Measurements from ENCODE around the gene NEK10.
"Not testable (repeated sequence)": the region's sequence is repeated elsewhere in the genome, so short reads cannot be mapped to it uniquely, and the experiment has no call there.

Gene NEK10

DNA sequence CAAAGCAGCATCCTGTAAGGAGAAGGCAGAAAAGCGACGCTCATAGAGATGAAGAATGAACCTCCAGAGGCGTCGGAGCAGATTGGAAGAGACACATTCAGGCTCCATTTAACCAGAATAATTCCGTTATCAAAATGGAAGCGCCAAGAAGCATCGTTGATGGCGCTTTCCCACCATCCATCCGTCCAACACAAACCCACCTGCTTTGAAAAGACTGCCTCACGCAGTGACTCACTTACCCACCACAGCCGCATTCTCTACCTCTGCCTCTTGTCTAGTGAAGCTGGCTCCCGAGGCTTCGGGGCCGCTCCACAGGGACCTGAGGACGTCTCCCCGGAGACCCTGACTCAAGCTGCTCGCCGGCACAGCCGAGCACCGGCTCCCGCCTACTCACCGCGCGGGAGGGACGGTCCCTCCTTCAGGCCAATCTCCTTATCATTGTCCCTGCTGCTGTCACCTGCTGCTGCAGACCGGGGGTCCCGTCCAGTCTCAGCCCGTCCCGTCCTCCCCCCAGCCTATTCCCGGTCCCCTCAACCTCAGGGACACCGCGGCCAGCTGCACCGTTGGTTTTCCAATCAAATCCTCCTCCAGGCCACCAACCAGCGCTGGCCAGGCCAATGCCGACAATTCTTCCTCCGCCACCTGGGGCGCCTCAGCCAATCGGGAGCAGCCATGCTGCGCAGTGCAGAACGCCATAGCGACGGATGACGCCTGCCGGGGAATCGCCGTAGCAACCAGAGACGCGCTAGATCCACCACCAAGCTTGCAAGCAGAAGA, at the start of gene NEK10:
TSS of gene NEK10 (minus strand) at position 553 of the 777 bp plus-strand sequence. CDS start 16,501 bp downstream, outside the sequence.
- DNase-seq (ENCODE audit: low spot score): peak; percentile 93

- DNase-seq (ENCODE audit: low spot score): no peak
Observed at GRCh38 chr3:27415202-27415601, 46.0 kb upstream of the NEK10 start.

GRCh38 chr3:27392950-27393679, 23.9 kb upstream of the NEK10 start:
- DNase-seq (ENCODE audit: low spot score): no peak

- not testable (repeated sequence) for DNase-seq (ENCODE audit: low spot score)
Observed at GRCh38 chr3:27392414-27392813, 23.2 kb upstream of the NEK10 start.

DNA sequence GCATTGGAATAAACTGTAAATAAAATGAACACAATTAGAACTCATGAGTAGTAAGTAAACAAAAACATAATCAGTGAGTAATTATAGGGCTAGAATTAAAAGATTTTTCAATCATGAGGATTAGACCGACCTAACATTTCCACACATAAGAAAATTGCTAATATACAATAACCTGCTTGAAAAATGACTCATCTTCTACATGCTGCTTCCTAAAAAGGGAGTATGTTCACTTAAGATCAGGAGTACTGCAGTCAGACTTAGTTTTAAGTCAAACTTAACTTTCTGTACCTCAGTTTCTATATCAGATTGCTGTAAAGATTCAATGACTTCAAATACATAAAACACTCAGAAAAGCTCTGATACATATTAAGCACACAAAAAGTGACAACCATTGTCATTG, 22.6 kb upstream of the NEK10 start:
- no peak for DNase-seq (ENCODE audit: low spot score)

DNA sequence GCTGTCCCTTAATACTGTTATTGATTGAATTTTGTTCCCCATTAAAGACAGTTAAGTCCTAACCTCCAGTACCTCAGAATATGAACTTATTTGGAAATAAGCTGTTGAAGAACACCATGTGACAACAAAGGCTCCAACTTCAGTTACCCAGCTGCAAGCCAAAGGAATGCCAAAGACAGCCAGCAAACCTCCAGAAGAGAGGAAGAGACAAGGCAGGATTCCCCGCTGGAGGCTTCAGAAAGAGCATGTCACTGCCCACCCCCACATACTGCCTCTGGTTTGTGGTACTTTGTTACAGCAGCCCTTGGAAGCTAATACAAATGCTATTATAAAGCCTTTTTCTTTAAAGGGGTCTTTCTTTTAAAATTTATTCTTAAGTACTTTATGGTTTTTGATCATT, 18.4 kb upstream of the NEK10 start:
- DNase-seq (ENCODE audit: low spot score): no peak

- DNase-seq (ENCODE audit: low spot score): no peak
Observed at GRCh38 chr3:27385504-27385903, 16.3 kb upstream of the NEK10 start.

DNA sequence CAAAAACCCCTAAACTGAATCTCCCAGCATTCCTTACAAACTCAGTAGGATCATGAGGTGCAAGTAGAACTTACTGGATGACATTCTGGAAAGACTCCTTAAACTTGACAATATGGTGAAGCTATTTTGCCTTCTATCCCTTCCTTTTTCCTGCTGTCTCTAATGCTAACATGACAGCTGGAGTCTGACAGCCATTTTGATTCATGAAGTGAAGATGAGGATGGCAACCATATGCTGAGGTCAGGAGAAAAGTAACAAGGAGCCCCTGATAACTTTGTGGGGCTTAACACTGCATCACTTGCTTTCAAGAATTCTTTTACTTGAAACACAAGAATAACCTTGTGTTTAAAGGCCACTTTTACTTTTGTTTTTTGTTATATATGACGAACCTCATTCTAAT, 15.0 kb upstream of the NEK10 start:
- DNase-seq (ENCODE audit: low spot score): no peak

DNA sequence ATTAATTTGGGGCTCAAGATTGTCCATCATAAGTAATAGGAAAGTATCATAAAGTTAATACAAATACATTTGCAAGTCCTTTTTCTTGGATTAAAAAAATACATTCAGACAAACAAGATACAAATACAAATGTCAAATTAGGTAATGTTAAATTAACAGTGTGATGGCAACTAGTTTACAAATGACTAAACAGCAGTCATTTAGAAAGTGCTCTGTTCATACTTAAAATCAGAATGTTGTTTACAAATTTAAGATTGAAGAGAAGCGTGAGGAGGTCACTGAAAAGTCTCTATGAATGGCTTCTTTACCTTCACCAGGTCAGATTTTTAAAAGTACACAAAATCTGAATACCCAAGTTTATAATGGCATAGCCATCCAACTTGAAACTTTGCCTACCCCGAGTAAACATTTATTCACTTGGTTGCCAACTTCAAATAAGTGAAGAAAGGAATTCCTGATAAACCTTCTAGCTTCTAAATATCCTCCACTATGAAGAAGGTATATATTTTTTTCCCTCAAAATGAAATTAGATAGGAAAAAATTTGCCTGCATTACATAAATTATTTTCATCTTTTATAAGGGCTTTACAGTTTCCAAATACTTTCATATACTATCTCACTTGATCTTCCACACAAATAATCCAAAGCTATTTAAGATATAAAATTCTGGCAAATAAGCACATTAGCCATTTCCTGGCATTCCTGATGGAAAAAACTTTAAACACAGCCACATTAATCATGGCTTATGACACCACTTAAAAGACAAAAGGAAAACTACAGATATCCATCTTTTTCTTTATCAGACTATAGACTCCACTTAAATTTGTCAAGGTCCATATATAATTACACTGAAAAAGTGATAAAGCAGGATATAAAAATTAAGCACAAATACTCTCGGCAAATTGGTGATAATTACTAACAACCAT, 11.5 kb upstream of the NEK10 start:
- DNase-seq (ENCODE audit: low spot score): no peak

DNA sequence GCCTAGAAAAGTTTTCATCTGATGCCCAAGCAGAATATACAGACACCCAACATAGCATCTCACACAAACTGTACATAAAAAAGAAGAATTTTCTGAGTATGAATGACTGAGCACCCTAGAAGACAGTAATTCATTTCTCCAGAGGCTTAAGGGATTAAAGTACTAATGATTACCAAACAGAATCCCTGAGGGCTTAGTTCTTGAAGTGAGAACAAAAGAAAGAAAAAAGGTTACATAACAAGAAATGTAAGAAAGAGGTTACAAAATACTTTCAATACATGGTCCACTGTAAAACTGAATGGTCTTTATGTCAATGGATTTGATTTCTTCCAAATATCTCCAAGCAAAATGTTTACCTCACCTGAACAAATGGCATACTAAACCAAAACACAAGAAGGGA, 9.1 kb upstream of the NEK10 start:
- DNase-seq (ENCODE audit: low spot score): no peak

GRCh38 chr3:27376109-27376772, 7.1 kb upstream of the NEK10 start:
- DNase-seq (ENCODE audit: low spot score): no peak

DNA sequence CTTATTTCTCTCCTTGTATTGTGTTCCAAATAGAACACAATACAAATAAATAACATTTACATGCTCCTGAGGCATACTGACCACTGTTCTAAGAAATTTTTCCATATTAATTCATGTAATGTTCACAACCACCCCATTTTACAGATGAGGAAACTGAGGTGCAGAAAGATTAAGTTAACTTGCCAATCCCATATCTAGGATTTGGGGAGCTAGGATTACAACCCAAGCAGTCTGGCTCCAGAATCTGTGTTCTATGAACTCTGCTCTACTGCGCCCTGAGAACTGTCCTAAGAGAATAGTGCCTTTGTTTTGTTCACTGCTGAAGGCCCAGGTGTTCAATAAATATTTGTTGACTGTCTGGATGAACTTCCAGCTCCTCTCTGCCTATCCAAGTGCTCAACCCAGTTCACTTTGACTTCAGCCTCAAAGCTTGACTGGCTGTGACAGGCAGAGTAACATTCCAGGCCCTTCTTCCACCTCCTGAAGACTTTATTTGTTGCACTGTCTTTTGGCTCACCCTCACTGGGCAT, 3.1 kb downstream of the NEK10 start:
- DNase-seq (ENCODE audit: low spot score): no peak

DNA sequence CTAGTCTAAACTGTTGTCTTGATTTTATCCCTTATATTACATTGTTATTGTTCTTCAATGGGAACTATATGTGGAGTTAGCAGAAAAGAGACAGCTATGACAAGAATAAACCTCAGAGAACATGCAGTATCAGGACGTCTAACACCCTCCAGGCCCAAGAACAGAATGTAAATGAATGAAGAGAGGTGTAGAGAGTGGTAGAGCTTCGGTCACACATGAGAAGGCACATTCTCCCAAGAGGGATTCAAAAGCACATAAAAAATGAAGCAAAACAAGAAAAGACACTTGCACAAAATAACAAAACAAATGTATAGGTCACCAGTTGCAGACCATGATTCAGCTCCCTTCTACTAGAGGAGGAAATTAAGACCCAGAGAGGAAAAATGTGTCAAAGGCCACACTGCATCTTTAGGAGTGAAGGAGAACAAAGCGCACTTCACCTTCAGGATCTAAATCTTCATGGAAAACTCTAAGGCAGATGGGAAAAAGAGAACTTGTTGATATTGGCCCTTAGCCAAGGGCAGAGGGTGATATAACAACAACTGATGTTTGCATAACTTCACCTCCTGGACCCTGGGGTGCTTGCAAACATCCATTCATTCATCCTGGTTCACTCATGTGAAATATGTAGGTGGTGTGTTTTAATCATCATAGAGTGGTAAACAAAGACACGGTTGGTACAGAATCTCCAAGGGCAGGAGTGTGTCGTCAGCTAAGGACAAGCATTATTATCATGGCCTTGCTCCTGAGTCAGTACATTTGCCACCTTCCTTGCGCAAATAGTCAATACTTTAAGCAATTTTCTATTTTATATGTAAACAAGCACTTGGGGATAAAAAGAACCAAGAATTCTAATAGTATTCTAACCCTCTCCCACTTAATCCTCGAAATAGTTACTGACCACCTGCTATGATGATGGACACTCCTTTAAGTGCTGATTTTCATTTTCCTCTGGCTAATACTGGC, 8.8 kb downstream of the NEK10 start:
- no peak for DNase-seq (ENCODE audit: low spot score)

- DNase-seq (ENCODE audit: low spot score): no peak
Observed at GRCh38 chr3:27358372-27358771, 10.8 kb downstream of the NEK10 start.

- DNase-seq (ENCODE audit: low spot score): peak; percentile 70
Observed at GRCh38 chr3:27357665-27358258, 11.4 kb downstream of the NEK10 start.

DNA sequence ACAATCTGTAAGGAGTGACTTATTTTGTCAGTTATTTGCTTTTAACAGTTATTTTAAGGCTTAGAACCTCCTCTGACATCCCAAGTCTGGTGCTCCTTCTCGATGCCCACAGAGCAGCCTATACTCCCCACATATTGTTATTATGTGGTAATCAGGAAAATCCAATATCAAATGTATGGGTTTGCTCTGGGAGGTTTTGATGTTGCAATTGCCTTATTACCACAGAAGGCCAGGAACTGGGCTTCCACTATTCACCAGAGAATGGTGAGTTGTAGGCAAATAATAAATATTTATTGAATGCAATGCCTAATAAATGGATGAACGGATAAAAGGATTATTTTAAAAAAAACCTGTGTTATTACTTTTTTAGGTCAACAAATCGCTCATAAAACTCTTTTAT, 12.2 kb downstream of the NEK10 start:
- DNase-seq (ENCODE audit: low spot score): no peak

DNA sequence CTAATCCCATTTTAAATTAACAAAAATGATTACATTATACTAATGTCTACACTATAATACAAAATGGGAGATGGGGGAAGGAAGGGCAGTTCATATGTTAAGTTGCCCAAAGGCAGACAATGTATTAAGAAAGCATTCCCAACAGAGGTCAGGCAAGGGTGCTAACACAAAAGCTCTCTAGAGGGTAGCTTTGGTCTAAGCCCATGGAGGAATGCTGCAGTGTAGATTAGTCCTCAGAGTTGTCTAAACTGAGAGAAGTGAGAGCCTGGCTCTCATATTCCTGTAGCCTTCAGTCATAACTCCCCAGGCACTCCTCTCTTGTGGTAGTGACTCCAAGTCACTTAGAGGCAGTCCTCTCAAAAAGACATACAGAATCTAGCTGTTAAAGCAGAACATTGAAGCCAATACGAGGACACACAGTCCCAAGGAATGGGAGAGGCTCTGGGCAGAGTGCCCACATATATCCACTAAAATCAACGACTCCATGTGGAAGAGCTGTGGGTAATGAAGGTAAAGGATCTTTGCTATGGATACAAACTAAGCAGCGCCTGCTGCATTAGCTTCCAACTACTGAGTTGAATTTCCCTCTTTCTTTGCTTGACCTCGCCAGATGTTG, 14.5 kb downstream of the NEK10 start:
- no peak for DNase-seq (ENCODE audit: low spot score)

DNA sequence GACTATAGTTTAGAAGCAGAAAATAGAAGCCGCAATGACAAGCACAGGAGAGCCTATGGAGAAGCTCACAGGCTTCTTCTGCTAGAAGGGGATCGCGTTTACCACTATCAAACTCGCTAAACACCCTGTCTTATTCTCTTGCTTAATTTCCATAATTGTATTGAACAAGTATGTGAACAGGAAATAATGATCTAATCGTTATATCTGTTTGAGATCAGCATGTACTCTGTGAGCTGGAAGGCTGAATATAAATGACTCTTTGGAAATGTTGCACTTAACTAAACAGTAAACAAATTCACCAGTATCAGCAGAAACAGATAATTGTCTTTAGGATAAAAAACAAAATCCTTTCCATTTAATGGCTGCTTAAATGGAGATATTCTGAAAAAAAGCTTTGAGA, 15.0 kb downstream of the NEK10 start:
- DNase-seq (ENCODE audit: low spot score): no peak

DNA sequence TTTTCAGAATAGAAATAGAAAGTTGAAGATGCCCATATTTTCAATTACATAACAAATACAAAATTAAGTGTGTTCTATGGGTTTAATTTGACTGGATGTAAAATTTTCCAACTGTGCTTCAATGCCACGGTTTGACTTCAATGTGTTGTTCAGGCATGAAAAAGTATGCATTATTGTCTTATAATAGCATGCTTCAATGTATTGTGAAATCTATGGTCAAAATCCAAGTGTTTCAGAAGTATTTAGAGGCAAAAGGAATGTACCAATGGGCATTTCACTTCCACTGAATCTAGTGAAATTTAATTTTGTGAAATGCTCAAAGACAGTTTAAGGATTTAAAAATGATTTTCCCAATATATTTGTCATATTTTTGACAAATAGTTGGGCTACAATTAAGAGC, 16.0 kb downstream of the NEK10 start:
- no peak for DNase-seq (ENCODE audit: low spot score)

DNA sequence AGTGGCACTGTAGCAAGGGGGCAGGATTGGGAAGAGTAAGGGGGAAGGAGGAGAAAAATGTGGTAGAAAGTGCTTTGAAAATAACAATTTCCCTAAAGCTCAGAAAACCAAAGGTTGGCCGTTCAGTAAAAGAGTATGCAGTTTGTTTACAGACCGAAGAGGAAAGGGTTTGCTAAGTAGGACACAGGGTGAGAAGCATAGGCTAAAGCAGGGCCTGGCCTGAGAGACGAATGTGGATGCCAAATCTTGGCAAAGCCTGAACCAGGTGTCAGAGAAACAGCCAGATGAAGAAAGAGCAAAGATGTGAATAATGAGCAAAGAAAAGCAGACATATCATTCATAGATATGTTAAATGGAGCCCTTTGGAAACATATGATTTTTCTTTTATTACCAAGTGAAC, 17.1 kb downstream of the NEK10 start:
- no peak for DNase-seq (ENCODE audit: low spot score)

Measured in CD4-positive, alpha-beta T cell treated with Interleukin-2 at 100 ng/mL for 4 hours (primary cell).